Measurements from ENCODE around the gene OSBPL3.

DNA sequence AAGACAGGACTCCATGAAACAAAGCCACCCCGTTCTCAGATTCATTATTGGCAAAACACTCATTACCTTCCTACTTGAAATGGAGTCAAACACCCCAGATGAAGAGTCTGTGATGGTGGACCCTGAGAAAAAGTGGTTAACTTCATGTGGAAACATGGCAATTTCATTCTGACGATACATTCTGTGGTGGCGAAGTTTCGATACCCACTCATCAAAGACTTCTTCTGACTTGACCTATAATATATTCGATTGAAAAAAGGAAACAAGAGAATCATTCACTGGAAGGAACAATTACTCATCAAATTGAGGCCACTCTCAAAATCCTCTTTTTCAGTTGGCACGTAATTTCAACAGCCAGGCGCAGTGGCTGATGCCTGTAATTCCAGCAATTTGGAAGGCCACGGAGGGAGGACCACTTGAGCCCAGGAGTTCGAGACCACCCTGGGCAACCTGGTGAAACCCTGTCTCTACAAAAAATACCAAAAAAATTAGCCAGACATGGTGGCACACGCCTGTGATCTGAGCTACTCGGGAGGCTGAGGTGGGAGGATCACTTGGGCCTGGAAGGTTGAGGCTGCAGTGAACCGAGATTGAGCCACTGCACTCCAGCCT lies 113.9 kb downstream of the OSBPL3 start:
- TF ChIP-seq, protein P1, sequence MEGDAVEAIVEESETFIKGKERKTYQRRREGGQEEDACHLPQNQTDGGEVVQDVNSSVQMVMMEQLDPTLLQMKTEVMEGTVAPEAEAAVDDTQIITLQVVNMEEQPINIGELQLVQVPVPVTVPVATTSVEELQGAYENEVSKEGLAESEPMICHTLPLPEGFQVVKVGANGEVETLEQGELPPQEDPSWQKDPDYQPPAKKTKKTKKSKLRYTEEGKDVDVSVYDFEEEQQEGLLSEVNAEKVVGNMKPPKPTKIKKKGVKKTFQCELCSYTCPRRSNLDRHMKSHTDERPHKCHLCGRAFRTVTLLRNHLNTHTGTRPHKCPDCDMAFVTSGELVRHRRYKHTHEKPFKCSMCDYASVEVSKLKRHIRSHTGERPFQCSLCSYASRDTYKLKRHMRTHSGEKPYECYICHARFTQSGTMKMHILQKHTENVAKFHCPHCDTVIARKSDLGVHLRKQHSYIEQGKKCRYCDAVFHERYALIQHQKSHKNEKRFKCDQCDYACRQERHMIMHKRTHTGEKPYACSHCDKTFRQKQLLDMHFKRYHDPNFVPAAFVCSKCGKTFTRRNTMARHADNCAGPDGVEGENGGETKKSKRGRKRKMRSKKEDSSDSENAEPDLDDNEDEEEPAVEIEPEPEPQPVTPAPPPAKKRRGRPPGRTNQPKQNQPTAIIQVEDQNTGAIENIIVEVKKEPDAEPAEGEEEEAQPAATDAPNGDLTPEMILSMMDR (IDR thresholded peaks at IDR 0.05), result no peak
- TF ChIP-seq POLR2A (IDR thresholded peaks at IDR 0.05), result no peak
- no peak for TF ChIP-seq POLR2AphosphoS5 (IDR thresholded peaks at IDR 0.05)

Data from sigmoid colon (tissue), 4 donors.